PC-3 (cell line): ENCODE results near the gene TEX54.
A peak's percentile ranks its signal among the peaks of the same experiment; 100 is the strongest.

ENCODE experiments used
- EZH2 ChIP-seq: fragments of 300-600 bp; sonication (generic); IDR thresholded peaks from one replicate; pipeline ENCODE4 v1.6.1; 2017; ENCODE audit warnings: antibody characterized with exemption, mild to moderate bottlenecking, low read length; ENCODE audit not compliant: unreplicated experiment
- EZH2phosphoT487 ChIP-seq: fragments of 300-600 bp; sonication (generic); IDR thresholded peaks from 2 replicates; pipeline ENCODE4 v1.6.1; 2018; ENCODE audit warnings: mild to moderate bottlenecking, antibody characterized with exemption, low read length, borderline replicate concordance
- TF ChIP-seq, protein P1 (sequence below): fragments of 300-600 bp; sonication (generic); conservative IDR thresholded peaks from 2 replicates; pipeline ENCODE4 v1.5.1; 2017; ENCODE audit warnings: antibody characterized with exemption, low read depth, mild to moderate bottlenecking, low read length

DNA sequence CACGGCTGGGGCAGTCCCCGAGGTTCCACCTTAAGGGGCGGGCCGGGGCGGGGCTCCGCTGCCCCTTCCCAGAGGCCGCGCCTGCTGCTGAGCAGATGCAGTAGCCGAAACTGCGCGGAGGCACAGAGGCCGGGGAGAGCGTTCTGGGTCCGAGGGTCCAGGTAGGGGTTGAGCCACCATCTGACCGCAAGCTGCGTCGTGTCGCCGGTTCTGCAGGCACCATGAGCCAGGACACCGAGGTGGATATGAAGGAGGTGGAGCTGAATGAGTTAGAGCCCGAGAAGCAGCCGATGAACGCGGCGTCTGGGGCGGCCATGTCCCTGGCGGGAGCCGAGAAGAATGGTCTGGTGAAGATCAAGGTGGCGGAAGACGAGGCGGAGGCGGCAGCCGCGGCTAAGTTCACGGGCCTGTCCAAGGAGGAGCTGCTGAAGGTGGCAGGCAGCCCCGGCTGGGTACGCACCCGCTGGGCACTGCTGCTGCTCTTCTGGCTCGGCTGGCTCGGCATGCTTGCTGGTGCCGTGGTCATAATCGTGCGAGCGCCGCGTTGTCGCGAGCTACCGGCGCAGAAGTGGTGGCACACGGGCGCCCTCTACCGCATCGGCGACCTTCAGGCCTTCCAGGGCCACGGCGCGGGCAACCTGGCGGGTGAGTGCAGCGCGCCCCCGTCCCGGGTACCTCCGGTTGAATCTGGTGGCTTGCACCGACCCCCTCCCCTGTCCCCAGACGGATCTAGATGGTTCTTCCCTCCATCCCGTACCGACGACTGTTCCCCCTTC lies 48.4 kb upstream of the TEX54 start, which contains the start of gene SLC3A2:
- TF ChIP-seq, protein P1, sequence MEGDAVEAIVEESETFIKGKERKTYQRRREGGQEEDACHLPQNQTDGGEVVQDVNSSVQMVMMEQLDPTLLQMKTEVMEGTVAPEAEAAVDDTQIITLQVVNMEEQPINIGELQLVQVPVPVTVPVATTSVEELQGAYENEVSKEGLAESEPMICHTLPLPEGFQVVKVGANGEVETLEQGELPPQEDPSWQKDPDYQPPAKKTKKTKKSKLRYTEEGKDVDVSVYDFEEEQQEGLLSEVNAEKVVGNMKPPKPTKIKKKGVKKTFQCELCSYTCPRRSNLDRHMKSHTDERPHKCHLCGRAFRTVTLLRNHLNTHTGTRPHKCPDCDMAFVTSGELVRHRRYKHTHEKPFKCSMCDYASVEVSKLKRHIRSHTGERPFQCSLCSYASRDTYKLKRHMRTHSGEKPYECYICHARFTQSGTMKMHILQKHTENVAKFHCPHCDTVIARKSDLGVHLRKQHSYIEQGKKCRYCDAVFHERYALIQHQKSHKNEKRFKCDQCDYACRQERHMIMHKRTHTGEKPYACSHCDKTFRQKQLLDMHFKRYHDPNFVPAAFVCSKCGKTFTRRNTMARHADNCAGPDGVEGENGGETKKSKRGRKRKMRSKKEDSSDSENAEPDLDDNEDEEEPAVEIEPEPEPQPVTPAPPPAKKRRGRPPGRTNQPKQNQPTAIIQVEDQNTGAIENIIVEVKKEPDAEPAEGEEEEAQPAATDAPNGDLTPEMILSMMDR, result peak; percentile 81
- TF ChIP-seq EZH2phosphoT487 (no peak), EZH2 (no peak)
